Measurements from ENCODE around the gene LCN2.
"Not testable (repeated sequence)": the region's sequence is repeated elsewhere in the genome, so short reads cannot be mapped to it uniquely, and the experiment has no call there.

LCN2 gene

DNA sequence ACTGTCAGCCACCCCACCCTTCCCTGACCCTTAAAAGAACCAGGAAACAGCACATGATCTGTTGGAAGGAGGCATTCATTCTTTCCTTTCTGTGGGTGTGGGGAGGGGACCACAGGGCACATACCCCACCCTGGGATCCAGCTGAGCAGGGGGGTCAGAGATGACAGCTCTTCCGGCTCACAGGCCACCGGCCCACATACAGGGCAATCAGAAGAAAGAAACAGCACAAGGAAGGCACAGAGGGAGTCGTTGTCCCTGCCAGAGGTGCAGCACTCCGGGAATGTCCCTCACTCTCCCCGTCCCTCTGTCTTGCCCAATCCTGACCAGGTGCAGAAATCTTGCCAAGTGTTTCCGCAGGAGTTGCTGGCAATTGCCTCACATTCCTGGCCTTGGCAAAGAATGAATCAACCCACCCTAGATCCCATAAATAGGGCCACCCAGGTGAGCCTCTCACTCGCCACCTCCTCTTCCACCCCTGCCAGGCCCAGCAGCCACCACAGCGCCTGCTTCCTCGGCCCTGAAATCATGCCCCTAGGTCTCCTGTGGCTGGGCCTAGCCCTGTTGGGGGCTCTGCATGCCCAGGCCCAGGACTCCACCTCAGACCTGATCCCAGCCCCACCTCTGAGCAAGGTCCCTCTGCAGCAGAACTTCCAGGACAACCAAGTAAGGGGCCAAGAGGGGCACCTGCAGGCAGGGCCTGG is at the start of gene LCN2:
TSS of gene LCN2 (plus strand) at position 453 of the 701 bp plus-strand sequence. CDS start at position 526, 73 bp downstream.
- DNase-seq: no peak

DNA sequence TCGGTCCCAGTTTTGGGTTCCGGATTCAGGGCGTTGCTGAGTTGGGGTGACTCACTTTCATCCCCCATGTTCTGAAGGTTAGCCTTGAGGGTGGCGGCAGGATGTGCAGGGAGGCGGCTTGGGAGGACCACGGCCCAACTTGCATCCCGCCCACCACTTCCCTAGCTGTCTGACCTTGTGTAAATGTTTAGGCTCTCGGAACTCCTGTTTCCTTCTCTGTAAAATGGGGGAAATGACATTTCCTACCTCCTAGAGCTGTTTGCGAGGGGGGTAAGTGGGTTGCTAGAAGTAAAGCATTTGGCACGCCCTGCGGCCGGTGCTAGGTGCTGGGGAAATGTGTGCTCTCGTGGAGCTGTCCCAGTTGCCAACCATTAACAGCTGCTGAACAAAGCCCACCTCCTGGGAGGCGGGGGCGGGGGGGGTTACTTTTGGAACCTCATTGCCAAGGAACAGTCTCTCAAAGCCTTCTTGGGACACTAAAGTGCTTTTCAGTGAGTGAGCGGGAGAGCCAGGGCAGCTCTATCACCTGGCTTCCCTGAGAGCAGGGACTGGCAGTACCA is 49.2 kb upstream of the LCN2 start:
- DNase-seq: no peak

DNA sequence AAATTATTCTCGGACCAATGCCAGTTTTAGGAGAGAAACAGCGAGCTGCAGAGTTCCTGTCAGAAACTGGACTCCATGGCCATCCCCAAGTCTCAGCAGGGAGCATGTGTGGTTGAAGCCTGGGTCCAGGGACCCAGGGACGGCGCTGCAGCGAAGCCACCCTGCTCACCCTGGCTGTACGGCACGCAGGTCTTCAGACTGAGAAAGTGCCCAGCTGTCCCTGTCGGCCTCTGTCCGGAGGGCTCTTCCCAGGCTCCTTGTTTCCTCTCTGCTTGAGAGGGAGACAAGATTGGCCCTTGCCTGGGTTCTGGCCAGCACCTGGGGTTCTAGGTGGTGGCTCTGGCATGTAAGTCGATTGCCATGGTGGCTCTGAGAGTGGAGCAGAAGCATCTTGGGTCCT is 48.7 kb upstream of the LCN2 start:
- DNase-seq: no peak

DNA sequence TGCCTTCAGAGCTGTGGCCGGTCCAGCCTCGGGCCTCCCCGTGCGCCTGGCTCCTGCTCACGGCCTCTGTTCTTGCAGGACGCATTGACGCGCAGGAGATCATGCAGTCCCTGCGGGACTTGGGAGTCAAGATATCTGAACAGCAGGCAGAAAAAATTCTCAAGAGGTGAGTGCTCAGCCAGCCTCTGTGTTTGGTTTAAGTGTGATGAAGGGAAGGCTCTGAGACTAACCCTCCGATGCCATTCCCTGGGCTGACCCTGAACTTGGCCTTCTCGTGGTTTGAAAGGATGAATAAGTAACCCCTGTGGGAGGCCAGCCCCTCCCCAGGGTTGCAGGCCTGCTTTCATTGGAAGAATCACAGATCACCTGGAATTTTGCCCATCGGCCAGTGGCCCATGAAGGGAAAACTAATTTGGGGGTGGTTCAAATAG is 48.0 kb upstream of the LCN2 start:
- DNase-seq: no peak

DNA sequence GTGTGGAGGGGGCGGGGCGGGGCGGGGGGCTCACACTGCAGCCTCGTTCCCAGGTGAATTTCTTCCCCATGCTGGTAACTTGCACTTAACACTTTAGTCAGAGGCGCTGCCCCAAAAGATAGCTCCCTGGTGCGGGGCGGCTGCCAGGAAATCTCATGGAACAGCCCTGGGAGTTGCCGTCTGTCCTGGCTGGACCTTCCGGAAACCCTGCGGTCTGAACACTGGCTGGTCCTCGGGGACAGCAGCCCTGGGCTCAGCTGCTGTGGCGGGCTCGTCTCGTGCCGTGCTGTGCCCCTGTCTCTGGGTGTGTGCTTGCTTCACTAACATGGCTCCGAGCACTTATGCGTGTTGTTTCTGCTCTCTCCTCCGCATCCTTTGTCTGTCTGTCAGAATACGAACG is 47.6 kb upstream of the LCN2 start:
- DNase-seq: no peak

DNA sequence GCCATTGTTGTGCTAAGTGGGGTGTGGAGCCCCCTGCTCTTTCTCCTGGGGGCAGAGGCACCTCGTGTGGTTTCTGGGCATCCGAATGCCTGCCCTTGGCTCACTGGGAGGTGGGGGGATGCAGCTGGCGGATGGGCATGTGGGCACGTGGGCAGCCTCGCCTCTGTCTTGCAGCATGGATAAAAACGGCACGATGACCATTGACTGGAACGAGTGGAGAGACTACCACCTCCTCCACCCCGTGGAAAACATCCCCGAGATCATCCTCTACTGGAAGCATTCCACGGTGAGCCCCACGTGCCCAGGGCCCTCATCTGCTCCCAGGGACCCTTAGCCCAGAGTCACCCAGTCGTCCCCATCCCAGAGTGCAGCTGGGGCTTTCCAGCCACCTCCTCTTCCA is 47.1 kb upstream of the LCN2 start:
- no peak for DNase-seq

DNA sequence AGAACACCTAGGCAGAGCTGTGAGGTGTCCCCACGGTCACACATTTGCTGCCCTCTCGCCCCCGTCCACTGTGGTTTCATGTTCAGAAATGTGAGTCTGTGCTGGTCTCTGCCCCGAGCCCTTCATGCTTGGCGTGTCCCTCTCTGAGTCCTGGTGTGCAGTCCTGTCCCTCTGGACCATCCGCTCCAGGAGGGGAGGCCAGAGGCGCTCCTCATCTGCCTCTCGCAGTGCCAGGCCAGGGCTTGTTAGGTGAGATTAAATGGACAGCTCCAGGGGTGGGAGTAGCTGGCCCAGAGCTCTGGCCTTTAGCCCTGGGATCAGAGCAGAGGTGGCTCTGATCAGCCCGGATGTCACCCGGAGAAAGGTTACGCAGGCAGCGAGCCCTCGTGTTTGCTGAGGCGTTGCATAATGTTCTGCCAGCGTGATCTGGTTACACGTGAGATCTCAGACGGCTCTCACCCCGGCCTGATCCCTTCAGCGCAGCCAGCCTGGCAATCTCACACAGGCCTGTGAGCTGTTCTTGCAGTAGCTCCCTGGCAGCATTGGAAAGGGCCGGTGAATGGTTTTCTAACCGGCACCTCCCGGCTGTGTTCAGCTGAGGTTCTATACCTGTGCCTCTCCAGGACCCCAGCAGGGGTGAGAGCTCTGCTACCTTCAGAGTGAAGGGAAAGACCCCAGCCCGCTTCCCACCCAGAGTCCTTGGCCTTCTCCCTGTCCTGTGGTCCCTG is 46.2 kb upstream of the LCN2 start:
- no peak for DNase-seq

DNA sequence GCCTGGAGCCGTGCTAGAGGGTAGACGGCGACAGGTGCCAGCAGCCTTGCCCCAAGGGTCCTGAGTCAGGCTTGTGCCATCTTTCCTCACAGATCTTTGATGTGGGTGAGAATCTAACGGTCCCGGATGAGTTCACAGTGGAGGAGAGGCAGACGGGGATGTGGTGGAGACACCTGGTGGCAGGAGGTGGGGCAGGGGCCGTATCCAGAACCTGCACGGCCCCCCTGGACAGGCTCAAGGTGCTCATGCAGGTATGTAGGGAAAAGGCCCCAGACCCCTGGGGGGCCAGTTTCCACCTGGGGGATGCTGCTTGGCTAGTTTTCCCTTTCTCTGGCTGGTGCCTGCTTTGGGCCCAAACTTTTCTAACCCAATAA is 45.7 kb upstream of the LCN2 start:
- DNase-seq: peak; percentile 40

DNA sequence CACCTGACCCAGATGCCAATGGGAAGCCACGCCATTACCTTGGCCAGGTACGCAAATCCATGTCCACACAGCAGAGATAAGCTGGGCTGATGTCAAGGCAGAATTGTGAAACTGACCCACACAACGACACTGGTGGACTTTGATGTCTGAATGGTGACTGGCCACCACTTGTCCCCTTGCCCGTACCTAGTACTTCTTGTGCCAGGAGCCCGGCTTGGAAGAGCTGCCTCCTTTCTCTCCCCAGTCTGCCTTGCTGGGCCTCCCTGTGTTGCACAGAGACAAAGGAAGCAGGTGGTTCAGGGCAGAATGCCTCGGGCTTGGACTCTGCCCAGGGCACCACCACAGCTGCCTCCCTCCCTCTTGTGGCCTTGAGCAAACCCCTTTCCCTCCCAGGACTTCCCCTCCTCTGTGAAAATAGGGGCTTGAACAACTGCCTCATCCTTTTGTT is 45.1 kb upstream of the LCN2 start:
- DNase-seq: no peak

DNA sequence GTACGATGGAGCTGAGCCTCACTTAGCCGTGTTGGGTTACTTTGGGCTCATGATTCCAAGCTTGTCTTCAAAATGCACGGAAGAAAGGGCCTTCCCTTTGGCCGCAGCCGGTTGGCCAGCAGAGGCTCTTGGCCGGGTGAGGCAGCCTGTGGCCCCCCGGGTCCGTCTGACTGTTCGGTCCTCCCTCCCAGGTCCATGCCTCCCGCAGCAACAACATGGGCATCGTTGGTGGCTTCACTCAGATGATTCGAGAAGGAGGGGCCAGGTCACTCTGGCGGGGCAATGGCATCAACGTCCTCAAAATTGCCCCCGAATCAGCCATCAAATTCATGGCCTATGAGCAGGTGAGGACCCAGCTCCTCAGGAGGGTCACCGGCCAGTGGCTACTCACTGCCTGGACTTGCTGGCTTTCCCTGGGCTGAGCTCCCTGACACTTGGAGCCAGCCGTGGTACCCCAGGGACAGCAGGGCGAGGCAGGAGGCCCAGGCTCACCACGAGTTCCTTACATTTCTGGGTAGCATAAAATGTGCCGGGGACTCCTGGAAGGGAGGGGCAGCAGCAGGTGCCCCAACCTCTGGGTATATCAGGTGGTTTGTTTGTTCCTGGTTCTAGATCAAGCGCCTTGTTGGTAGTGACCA is 43.6 kb upstream of the LCN2 start:
- DNase-seq: no peak

DNA sequence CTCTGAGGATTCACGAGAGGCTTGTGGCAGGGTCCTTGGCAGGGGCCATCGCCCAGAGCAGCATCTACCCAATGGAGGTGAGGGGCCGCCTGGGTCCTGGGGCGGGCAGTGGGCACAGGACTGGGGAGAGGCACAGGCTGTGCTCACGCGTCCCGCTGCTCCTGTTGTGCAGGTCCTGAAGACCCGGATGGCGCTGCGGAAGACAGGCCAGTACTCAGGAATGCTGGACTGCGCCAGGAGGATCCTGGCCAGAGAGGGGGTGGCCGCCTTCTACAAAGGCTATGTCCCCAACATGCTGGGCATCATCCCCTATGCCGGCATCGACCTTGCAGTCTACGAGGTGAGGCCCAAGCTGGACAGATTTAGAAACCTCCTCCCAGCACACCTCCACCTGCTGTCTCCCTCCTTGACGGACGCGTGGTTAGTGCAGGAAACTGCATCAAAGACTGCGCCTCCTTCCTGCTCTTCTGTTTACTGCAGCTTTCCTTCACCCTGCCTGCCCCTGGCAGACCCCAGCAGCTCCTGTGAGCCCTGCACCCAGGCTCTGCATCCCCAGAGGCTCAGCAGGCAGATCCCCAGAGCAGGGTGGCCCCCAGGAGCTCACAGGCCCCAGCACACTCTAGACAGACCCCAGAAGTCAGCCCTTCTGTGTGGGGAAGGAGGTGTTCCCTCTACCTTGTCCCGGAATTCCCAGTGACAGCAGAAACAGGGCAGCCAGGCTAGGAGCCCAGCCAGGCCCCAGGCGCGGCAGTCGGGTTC is 42.9 kb upstream of the LCN2 start:
- no peak for DNase-seq

DNA sequence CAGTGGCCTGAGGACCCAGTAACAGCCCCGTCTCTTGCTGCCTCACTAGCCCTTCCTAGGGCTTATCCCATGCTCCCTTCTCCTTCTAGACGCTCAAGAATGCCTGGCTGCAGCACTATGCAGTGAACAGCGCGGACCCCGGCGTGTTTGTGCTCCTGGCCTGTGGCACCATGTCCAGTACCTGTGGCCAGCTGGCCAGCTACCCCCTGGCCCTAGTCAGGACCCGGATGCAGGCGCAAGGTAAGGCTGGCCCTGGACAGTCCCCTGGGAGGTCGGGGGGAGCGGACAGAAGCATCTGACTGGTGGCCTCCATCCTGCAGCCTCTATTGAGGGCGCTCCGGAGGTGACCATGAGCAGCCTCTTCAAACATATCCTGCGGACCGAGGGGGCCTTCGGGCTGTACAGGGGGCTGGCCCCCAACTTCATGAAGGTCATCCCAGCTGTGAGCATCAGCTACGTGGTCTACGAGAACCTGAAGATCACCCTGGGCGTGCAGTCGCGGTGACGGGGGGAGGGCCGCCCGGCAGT is 42.2 kb upstream of the LCN2 start:
- no peak for DNase-seq

DNA sequence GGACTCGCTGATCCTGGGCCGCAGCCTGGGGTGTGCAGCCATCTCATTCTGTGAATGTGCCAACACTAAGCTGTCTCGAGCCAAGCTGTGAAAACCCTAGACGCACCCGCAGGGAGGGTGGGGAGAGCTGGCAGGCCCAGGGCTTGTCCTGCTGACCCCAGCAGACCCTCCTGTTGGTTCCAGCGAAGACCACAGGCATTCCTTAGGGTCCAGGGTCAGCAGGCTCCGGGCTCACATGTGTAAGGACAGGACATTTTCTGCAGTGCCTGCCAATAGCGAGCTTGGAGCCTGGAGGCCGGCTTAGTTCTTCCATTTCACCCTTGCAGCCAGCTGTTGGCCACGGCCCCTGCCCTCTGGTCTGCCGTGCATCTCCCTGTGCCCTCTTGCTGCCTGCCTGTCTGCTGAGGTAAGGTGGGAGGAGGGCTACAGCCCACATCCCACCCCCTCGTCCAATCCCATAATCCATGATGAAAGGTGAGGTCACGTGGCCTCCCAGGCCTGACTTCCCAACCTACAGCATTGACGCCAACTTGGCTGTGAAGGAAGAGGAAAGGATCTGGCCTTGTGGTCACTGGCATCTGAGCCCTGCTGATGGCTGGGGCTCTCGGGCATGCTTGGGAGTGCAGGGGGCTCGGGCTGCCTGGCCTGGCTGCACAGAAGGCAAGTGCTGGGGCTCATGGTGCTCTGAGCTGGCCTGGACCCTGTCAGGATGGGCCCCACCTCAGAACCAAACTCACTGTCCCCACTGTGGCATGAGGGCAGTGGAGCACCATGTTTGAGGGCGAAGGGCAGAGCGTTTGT is 41.6 kb upstream of the LCN2 start:
- DNase-seq: no peak

DNA sequence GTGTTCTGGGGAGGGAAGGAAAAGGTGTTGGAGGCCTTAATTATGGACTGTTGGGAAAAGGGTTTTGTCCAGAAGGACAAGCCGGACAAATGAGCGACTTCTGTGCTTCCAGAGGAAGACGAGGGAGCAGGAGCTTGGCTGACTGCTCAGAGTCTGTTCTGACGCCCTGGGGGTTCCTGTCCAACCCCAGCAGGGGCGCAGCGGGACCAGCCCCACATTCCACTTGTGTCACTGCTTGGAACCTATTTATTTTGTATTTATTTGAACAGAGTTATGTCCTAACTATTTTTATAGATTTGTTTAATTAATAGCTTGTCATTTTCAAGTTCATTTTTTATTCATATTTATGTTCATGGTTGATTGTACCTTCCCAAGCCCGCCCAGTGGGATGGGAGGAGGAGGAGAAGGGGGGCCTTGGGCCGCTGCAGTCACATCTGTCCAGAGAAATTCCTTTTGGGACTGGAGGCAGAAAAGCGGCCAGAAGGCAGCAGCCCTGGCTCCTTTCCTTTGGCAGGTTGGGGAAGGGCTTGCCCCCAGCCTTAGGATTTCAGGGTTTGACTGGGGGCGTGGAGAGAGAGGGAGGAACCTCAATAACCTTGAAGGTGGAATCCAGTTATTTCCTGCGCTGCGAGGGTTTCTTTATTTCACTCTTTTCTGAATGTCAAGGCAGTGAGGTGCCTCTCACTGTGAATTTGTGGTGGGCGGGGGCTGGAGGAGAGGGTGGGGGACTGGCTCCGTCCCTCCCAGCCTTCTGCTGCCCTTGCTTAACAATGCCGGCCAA is 40.8 kb upstream of the LCN2 start:
- no peak for DNase-seq

DNA sequence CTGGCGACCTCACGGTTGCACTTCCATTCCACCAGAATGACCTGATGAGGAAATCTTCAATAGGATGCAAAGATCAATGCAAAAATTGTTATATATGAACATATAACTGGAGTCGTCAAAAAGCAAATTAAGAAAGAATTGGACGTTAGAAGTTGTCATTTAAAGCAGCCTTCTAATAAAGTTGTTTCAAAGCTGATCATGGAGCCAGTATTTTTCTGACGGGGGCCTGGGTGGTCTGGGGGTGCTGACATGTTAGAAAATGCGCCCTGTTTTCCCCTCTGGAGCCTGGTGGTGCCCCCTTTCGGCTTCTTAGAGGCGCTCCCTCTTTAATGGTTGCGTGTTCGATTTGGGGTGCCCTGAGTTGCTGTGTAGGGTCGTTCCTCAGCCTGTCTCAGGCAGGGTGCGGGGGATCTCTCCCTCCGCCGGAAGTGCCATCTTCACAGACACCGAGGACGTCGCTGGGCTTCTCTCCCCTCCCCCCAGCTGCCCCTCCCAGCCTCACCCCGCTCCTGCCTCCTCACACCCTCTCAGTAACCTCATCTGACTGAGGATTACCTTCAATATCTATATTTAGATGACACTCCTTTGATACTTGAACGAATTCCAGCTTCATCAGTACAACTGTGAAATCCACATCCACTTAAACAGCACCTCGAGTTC is 40.1 kb upstream of the LCN2 start:
- DNase-seq: no peak

DNA sequence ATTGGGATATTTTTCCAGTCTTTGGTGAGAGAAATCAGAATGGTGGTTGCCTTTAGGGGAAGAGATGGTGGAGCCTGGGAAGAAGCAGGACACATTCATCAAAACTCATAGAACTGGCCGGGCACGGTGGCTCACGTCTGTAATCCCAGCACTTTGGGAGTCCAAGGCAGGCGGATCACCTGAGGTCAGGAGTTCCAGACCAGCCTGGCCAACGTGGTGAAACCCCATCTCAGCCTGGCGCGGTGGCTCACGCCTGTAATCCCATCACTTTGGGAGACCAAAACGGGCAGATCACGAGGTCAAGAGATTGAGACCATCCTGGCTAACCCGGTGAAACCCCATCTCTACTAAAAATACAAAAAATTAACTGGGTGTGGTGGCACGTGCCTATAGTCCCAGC is 37.5 kb upstream of the LCN2 start:
- not testable (repeated sequence) for DNase-seq

DNA sequence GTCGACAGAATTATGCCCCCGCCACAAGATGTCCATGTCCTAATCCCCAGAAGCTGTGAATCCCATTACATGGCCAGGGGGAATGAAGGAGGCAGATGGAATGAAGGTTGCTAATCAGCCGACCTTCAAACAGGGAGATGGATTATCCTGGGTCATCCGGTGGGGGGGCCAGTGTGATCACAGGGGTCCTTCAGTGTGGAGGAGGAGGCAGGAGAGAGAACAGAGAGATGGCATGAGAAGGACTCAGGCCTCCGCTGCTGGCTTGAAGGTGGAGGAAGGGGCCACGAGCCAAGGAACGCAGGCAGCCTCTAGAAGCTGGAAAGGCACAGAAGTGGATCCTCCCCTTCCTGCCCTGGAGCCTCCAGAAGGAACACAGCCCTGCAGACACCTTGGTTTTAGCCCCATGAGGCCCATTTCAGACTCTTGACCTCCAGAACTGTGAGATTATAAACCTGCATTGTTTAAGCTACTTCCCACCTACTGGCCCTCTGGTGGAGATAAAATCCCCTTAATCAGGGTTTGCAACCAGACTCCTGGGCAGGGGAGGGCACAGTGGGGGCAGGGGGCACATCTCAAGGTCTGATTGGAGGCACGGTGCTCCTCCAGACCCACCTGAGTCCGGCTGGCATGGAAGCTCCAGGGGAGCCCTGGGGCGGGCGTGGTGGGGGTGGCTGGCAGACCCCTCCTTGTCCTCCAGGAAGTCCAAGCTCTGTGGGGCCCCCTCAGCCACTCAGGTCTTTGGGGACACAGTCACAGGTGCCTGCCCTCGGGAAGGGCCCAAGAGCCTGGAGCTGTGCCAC is 35.5 kb upstream of the LCN2 start:
- no peak for DNase-seq

DNA sequence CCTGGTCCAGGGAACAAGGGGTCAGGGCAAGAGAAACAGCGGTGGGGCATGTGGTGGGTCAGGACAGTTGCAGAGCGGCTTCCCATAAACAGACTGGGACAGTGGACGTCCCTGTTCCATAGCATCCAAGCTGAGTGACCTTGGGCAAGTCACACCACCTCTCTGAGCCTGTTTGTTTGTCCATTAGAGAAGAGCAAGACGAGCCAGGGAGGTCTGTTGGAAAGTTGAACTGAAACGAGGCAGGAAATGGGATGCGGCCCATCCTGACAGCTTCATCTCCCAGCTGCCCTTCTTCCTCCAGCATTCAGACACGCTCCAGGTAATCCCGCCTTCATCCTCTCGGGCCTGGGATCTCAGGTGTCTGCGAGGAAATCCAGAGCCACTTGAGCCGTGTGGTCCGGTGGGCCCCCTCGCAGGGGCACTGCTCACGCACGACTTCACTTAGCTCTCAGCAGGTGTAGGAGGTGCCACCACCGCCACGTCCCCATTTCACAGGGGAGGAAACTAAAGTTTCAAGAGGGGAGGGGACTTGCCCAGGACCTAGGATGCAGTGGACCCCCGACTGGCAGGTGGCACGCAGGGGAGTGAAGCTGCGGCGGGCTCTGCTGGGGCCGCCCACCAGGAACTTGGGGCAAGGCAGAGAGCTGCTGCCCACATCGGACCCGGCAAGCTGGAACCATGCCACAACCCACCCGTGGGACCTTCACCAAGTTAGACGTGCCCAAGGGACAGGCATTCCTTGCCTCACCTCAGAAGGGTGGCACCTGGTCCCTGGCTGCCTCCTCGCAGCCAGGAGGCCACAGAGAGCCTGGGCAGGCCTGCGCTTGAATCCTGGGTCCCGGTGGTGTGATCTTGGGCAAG is 34.7 kb upstream of the LCN2 start:
- no peak for DNase-seq
